Activated CD8-positive, alpha-beta memory T cell treated with anti-CD3 and anti-CD28 coated beads, Interleukin-2, amount 50 U/mL, for 1 hour (primary cell): ENCODE data around the gene CDH18.

Source experiments
- DNase-seq: peaks from one replicate; pipeline ENCODE4 v3.0.0-alpha.2; 2020; ENCODE audit errors: extremely low read depth

CDH18 gene

DNA sequence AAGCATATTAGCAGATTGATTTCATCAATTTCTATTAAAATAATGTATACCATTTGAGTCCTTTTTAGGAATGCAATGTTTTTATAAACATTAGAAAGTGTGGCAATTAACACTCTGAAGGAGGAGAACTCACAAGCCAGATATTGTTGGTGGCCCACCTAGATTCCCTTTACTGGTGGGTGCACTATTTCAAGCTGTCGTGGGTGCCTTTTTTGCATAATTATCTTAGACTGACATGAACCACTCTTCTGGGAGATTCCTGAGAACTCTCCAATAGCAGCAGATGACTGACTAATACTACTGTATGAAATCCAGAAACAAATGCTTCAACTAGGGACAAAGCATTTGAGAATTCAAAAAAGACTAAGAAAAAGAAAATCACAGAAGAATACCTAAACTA, 526.0 kb downstream of the CDH18 start:
- DNase-seq, result no peak

DNA sequence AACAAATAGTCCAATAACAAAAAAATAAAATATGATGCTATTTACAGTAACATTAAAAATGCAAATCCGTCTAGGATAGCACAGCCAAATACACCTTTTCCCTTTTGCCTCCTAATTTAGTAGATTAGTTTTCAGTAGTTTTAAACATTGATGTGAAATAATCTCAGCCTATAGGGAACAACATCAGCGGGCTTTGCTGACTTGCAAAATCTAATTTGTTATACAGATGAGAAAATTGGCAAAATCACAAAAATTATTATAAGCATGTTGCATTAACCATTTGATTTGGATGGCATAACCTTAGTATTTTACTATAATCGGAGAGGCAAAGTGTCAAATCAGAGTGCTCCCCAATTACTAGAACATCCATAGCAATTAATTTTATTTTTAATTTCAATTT, 563.5 kb downstream of the CDH18 start:
- DNase-seq, result no peak
